Liver (tissue), 9 donors: ENCODE measurements around the gene NDUFS1. TPM values are rescaled to one million over a fixed set of nuclear protein-coding genes. Genes with fewer than 3 reads are reported as not detected.

Experiments used
- DNase-seq: peaks from one replicate; pipeline ENCODE4 v3.0.0-alpha.2; 2017; ENCODE audit warnings: low spot score
- H3K27ac ChIP-seq, 2 donors: one replicate each; pipeline ENCODE4 v1.7.0; 2013; ENCODE audit warnings: inconsistent platforms in 2 of 2, low read length in 2 of 2, control low read depth in 1 of 2, low read depth in 1 of 2, mild to moderate bottlenecking in 1 of 2
- H3K27me3 ChIP-seq, 4 donors: one replicate each; pipeline versions ENCODE4 v1.6.1 to v1.7.0; 2013; ENCODE audit warnings: low read length in 3 of 4, inconsistent platforms in 1 of 4, mild to moderate bottlenecking in 1 of 4, moderate library complexity in 1 of 4; ENCODE audit not compliant: control insufficient read depth in 4 of 4, insufficient read depth in 4 of 4
- H3K36me3 ChIP-seq, 4 donors: one replicate each; pipeline versions ENCODE4 v1.6.1 to v1.7.0; 2013; ENCODE audit warnings: low read length in 3 of 4, mild to moderate bottlenecking in 3 of 4, low read depth in 1 of 4, moderate library complexity in 1 of 4; ENCODE audit not compliant: control insufficient read depth in 4 of 4, insufficient read depth in 3 of 4
- H3K4me1 ChIP-seq, 4 donors: one replicate each; pipeline versions ENCODE4 v1.6.1 to v1.7.0; 2013; ENCODE audit warnings: low read length in 3 of 4, mild to moderate bottlenecking in 3 of 4, moderate library complexity in 1 of 4; ENCODE audit not compliant: control insufficient read depth in 4 of 4, insufficient read depth in 4 of 4
- H3K4me3 ChIP-seq, 3 donors: one replicate each; pipeline versions ENCODE4 v1.6.1 to v1.7.0; 2013; ENCODE audit warnings: low read length in 3 of 3, control low read depth in 1 of 3, low read depth in 1 of 3, mild to moderate bottlenecking in 1 of 3
- H3K9ac ChIP-seq, 2 donors: one replicate each; pipeline ENCODE4 v1.7.0; 2013; ENCODE audit warnings: low read length in 2 of 2, mild to moderate bottlenecking in 2 of 2, moderate library complexity in 2 of 2, control low read depth in 1 of 2, low read depth in 1 of 2
- H3K9me3 ChIP-seq, 4 donors: one replicate each; pipeline versions ENCODE4 v1.6.1 to v1.7.0; 2013; ENCODE audit warnings: low read length in 3 of 4; ENCODE audit not compliant: control insufficient read depth in 4 of 4
- ATF3 ChIP-seq: IDR thresholded peaks from 2 replicates; pipeline ENCODE4 v1.6.1; 2016; ENCODE audit warnings: antibody characterized with exemption
- CTCF ChIP-seq: fragments of 150-350 bp; IDR thresholded peaks from 2 replicates; pipeline ENCODE4 v1.5.1; 2017; ENCODE audit warnings: improper control_type of control experiment, low read depth, low read length; ENCODE audit not compliant: missing input control
- EGR1 ChIP-seq, 2 donors: IDR thresholded peaks; 2 replicates each; pipeline ENCODE4 v1.6.1; 2016 to 2018; ENCODE audit warnings: antibody characterized with exemption in 2 of 2, low read depth in 2 of 2
- FOXA1 ChIP-seq: IDR thresholded peaks from 2 replicates; pipeline ENCODE4 v1.6.1; 2016; ENCODE audit warnings: antibody characterized with exemption
- FOXA2 ChIP-seq: IDR thresholded peaks from 2 replicates; pipeline ENCODE4 v1.6.1; 2016; ENCODE audit warnings: antibody characterized with exemption
- GABPA ChIP-seq, 2 donors: IDR thresholded peaks in 1 of 2; conservative IDR thresholded peaks in 1 of 2; 2 replicates each; pipeline ENCODE4 v1.6.1; 2016; ENCODE audit warnings: antibody characterized with exemption in 2 of 2, mild to moderate bottlenecking in 1 of 2, moderate library complexity in 1 of 2
- HNF4A ChIP-seq, 2 donors: conservative IDR thresholded peaks; 2 replicates each; pipeline ENCODE4 v1.6.1; 2016; ENCODE audit warnings: antibody characterized with exemption in 2 of 2, mild to moderate bottlenecking in 2 of 2
- HNF4G ChIP-seq: IDR thresholded peaks from 2 replicates; pipeline ENCODE4 v1.6.1; 2016; ENCODE audit warnings: antibody characterized with exemption
- JUND ChIP-seq, 2 donors: IDR thresholded peaks; 2 replicates each; pipeline ENCODE4 v1.6.1; 2016; ENCODE audit warnings: antibody characterized with exemption in 2 of 2
- MAX ChIP-seq: IDR thresholded peaks from 2 replicates; pipeline ENCODE4 v1.6.1; 2016; ENCODE audit warnings: antibody characterized with exemption
- NR2F2 ChIP-seq: IDR thresholded peaks from 2 replicates; pipeline ENCODE4 v1.6.1; 2016; ENCODE audit warnings: antibody characterized with exemption
- RAD21 ChIP-seq, 2 donors: IDR thresholded peaks; 2 replicates each; pipeline ENCODE4 v1.6.1; 2016; ENCODE audit warnings: antibody characterized with exemption in 2 of 2, mild to moderate bottlenecking in 2 of 2
- REST ChIP-seq: IDR thresholded peaks from 2 replicates; pipeline ENCODE4 v1.6.1; 2016; ENCODE audit warnings: antibody characterized with exemption, mild to moderate bottlenecking
- RXRA ChIP-seq, 2 donors: IDR thresholded peaks; 2 replicates each; pipeline ENCODE4 v1.6.1; 2017 to 2018; ENCODE audit warnings: antibody characterized with exemption in 2 of 2, mild to moderate bottlenecking in 1 of 2
- SP1 ChIP-seq: IDR thresholded peaks from 2 replicates; pipeline ENCODE4 v1.6.1; 2018; ENCODE audit warnings: antibody characterized with exemption, mild to moderate bottlenecking
- TAF1 ChIP-seq: conservative IDR thresholded peaks from 2 replicates; pipeline ENCODE4 v1.6.1; 2016; ENCODE audit warnings: antibody characterized with exemption, mild to moderate bottlenecking
- YY1 ChIP-seq: IDR thresholded peaks from 2 replicates; pipeline ENCODE4 v1.6.1; 2016; ENCODE audit warnings: antibody characterized with exemption, mild to moderate bottlenecking
- ZBTB33 ChIP-seq: IDR thresholded peaks from 2 replicates; pipeline ENCODE4 v1.6.1; 2016; ENCODE audit warnings: antibody characterized with exemption
- WGBS: extraction: QIAGEN DNeasy Blood & Tissue Kit; methylation state at CpG from one replicate; pipeline ENCODE4 v1.1.7; 2013; 5-methylcytosine and 5-hydroxymethylcytosine counted together
- polyA plus RNA-seq, 2 donors: library from polyadenylated mRNA; stranded (reverse) in 1 of 2; unstranded in 1 of 2; fragments of 200-250 nt in 1 of 2; fragments of >200 nt in 1 of 2; fragmentation: Nextera tagmentation in 1 of 2; extraction: Ambion mirVana in 1 of 2; gene quantifications; one replicate each; pipeline versions ENCODE4 v1.2.1 to v1.2.3, GENCODE V29; 2013 to 2015
- total RNA-seq, 2 donors: library from RNA; depleted of rRNA; stranded (reverse); fragments of >200 nt; gene quantifications; one replicate each; pipeline ENCODE4 v1.2.3, GENCODE V29; 2014
- donor health status: healthy.
- donor health status: healthy.
- donor health status: healthy.
- donor health status: healthy.
- donor health status: healthy.

The NDUFS1 gene
- total and polyA plus RNA-seq, 4 donors = 39.7 to 167 (median 83.2) TPM

GRCh38 chr2:206204710-206205109 lies 45.5 kb upstream of the NDUFS1 start:
- WGBS = 69% methylated on average over 3 of the region's 3 CpGs
- H3K9me3 ChIP-seq = no peaks in the 10 kb centered on the region
- TF ChIP-seq SP1 = no peak
- no peak for TF ChIP-seq JUND (IDR thresholded peaks at IDR 0.05)
- TF ChIP-seq HNF4A (conservative IDR thresholded peaks at IDR 0.05) = no peak
- TF ChIP-seq TAF1 = no peak
- TF ChIP-seq REST = no peak
- TF ChIP-seq GABPA (IDR thresholded peaks at IDR 0.05 in 1 of 2, conservative IDR thresholded peaks at IDR 0.05 in 1 of 2) = no peak
- TF ChIP-seq ZBTB33 = no peak
- no peak for TF ChIP-seq RAD21 (IDR thresholded peaks at IDR 0.05)
- no peak for TF ChIP-seq HNF4G
- no peak for TF ChIP-seq FOXA2
- no peak for TF ChIP-seq EGR1 (IDR thresholded peaks at IDR 0.05; ENCODE audit: low read depth in 2 of 2)
- no peak for TF ChIP-seq YY1
- no peak for TF ChIP-seq CTCF
- no peak for TF ChIP-seq RXRA (IDR thresholded peaks at IDR 0.05)
- TF ChIP-seq FOXA1 = no peak
- no peak for TF ChIP-seq ATF3
- no peak for TF ChIP-seq NR2F2
- TF ChIP-seq MAX = no peak
- no peak overlapping the region for H3K4me3 ChIP-seq
- no peaks in the 10 kb centered on the region for H3K36me3 ChIP-seq
- no peaks in the 10 kb centered on the region for H3K4me1 ChIP-seq
- H3K27me3 ChIP-seq = no peaks in the 10 kb centered on the region
- no peak for DNase-seq
- H3K9ac ChIP-seq = no peak overlapping the region
- no peak overlapping the region for H3K27ac ChIP-seq

- no peak overlapping the region for H3K9ac ChIP-seq
- no peak overlapping the region for H3K4me3 ChIP-seq
- no peaks in the 10 kb centered on the region for H3K27me3 ChIP-seq
- no peak for TF ChIP-seq NR2F2
- TF ChIP-seq MAX = no peak
- no peak for TF ChIP-seq TAF1
- TF ChIP-seq EGR1 (IDR thresholded peaks at IDR 0.05; ENCODE audit: low read depth in 2 of 2) = no peak
- no peak for TF ChIP-seq YY1
- TF ChIP-seq ZBTB33 = no peak
- no peak for TF ChIP-seq HNF4A (conservative IDR thresholded peaks at IDR 0.05)
- no peak for TF ChIP-seq JUND (IDR thresholded peaks at IDR 0.05)
- TF ChIP-seq REST = no peak
- TF ChIP-seq HNF4G = no peak
- no peaks in the 10 kb centered on the region for H3K4me1 ChIP-seq
- no peak overlapping the region for H3K27ac ChIP-seq
- DNase-seq = no peak
- WGBS = 96% methylated on average over 17 of the region's 17 CpGs
- no peaks in the 10 kb centered on the region for H3K36me3 ChIP-seq
- H3K9me3 ChIP-seq = no peaks in the 10 kb centered on the region
Observed at GRCh38 chr2:206203331-206203730, 44.1 kb upstream of the NDUFS1 start.
